Measurements from ENCODE around the gene TUT1. TPM values are rescaled to one million over a fixed set of nuclear protein-coding genes. Genes with fewer than 3 reads are reported as not detected.

Gene TUT1
- total RNA-seq, 1 experiment from 2014 or later = 6.0 TPM

GRCh38 chr11:62538470-62539237, 52.7 kb downstream of the TUT1 start:
- in situ Hi-C loops (cut with HindIII; ENCODE audit: low pct_unique_long_range_greater_than_20kb, low sequenced_read_pairs) = no loop called here
- DNase-seq (ENCODE audit: low read depth, low spot score) = no peak

- in situ Hi-C loops (cut with HindIII; ENCODE audit: low pct_unique_long_range_greater_than_20kb, low sequenced_read_pairs) = no loop called here
- DNase-seq (ENCODE audit: low read depth, low spot score) = no peak
These were observed 54.9 kb downstream of the TUT1 start for GRCh38 chr11:62536301-62536957.

GRCh38 chr11:62535802-62536201, 55.5 kb downstream of the TUT1 start:
- no peak for DNase-seq (ENCODE audit: low read depth, low spot score)
- in situ Hi-C loops (cut with HindIII; ENCODE audit: low pct_unique_long_range_greater_than_20kb, low sequenced_read_pairs) = no loop called here

GRCh38 chr11:62534779-62535545, 56.4 kb downstream of the TUT1 start:
- in situ Hi-C loops (cut with HindIII; ENCODE audit: low pct_unique_long_range_greater_than_20kb, low sequenced_read_pairs) = no loop called here
- DNase-seq (ENCODE audit: low read depth, low spot score) = no peak

GRCh38 chr11:62532096-62532495, 59.2 kb downstream of the TUT1 start:
- in situ Hi-C loops (cut with HindIII; ENCODE audit: low pct_unique_long_range_greater_than_20kb, low sequenced_read_pairs) = no loop called here
- no peak for DNase-seq (ENCODE audit: low read depth, low spot score)

Small RNA genes lying within 50 kb of the gene (small RNA-seq; reads per million reads assigned to genes)
- gene AP001458.1 (0 reads per million in 2 experiments), gene EEF1G (0 reads per million in 2 experiments), gene MIR6747 (0 reads per million in 2 experiments)

Other genes with a start within 250 kb of the TUT1 start
- not detected in 2 replicates for gene SCGB1A1, start 172.5 kb downstream of the TUT1 start, total RNA-seq (2014; rRNA removed; shearing (Covaris generic))
- 11.3 and 14.3 TPM in 2 replicates for gene AHNAK, start 44.7 kb downstream of the TUT1 start, total RNA-seq (2014; rRNA removed; shearing (Covaris generic))
- 1,631 and 1,643 TPM in 2 replicates for gene EEF1G, start 17.6 kb downstream of the TUT1 start, total RNA-seq (2014; rRNA removed; shearing (Covaris generic))
- gene MTA2, start 10.3 kb upstream of the TUT1 start, total RNA-seq (2014; rRNA removed; shearing (Covaris generic)) = 55.4 and 56.3 TPM in 2 replicates
- 9.1 and 9.7 TPM in 2 replicates for gene EML3, start 21.3 kb upstream of the TUT1 start, total RNA-seq (2014; rRNA removed; shearing (Covaris generic))
- 0.79 and 1.2 TPM in 2 replicates for gene ROM1, start 21.7 kb upstream of the TUT1 start, total RNA-seq (2014; rRNA removed; shearing (Covaris generic))
- gene B3GAT3, start 30.5 kb upstream of the TUT1 start, total RNA-seq (2014; rRNA removed; shearing (Covaris generic)) = 66.7 and 70.2 TPM in 2 replicates
- gene GANAB, start 55.1 kb upstream of the TUT1 start, total RNA-seq (2014; rRNA removed; shearing (Covaris generic)) = 141 and 170 TPM in 2 replicates
- 11.8 and 14.1 TPM in 2 replicates for gene INTS5, start 61.8 kb upstream of the TUT1 start, total RNA-seq (2014; rRNA removed; shearing (Covaris generic))
- 48.5 and 73.7 TPM in 2 replicates for gene C11orf98, start 73.7 kb upstream of the TUT1 start, total RNA-seq (2014; rRNA removed; shearing (Covaris generic))
- 4.5 and 6.5 TPM in 2 replicates for gene CSKMT, start 73.8 kb upstream of the TUT1 start, total RNA-seq (2014; rRNA removed; shearing (Covaris generic))
- gene UQCC3, start 80.2 kb upstream of the TUT1 start, total RNA-seq (2014; rRNA removed; shearing (Covaris generic)) = 10.2 and 10.3 TPM in 2 replicates
- gene LBHD1, start 80.7 kb upstream of the TUT1 start, total RNA-seq (2014; rRNA removed; shearing (Covaris generic)) = 3.6 and 3.9 TPM in 2 replicates
- 97.2 and 100 TPM in 2 replicates for gene UBXN1, start 87.5 kb upstream of the TUT1 start, total RNA-seq (2014; rRNA removed; shearing (Covaris generic))
- gene LRRN4CL, start 98.0 kb upstream of the TUT1 start, total RNA-seq (2014; rRNA removed; shearing (Covaris generic)) = 1.1 and 1.3 TPM in 2 replicates
- gene BSCL2, start 115.9 kb upstream of the TUT1 start, total RNA-seq (2014; rRNA removed; shearing (Covaris generic)) = 90.7 and 98.1 TPM in 2 replicates
- not detected in 2 replicates for gene GNG3, start 116.2 kb upstream of the TUT1 start, total RNA-seq (2014; rRNA removed; shearing (Covaris generic))
- gene HNRNPUL2, start 135.9 kb upstream of the TUT1 start, total RNA-seq (2014; rRNA removed; shearing (Covaris generic)) = 4.1 and 5.1 TPM in 2 replicates
- 25.0 and 25.4 TPM in 2 replicates for gene TTC9C, start 137.0 kb upstream of the TUT1 start, total RNA-seq (2014; rRNA removed; shearing (Covaris generic))
- 5.0 and 5.2 TPM in 2 replicates for gene ZBTB3, start 162.6 kb upstream of the TUT1 start, total RNA-seq (2014; rRNA removed; shearing (Covaris generic))
- gene POLR2G, start 170.1 kb upstream of the TUT1 start, total RNA-seq (2014; rRNA removed; shearing (Covaris generic)) = 85.8 and 95.1 TPM in 2 replicates
- 19.7 and 22.6 TPM in 2 replicates for gene TAF6L, start 179.9 kb upstream of the TUT1 start, total RNA-seq (2014; rRNA removed; shearing (Covaris generic))
- gene TMEM179B, start 195.9 kb upstream of the TUT1 start, total RNA-seq (2014; rRNA removed; shearing (Covaris generic)) = 83.6 and 95.0 TPM in 2 replicates
- 23.6 and 23.9 TPM in 2 replicates for gene TMEM223, start 200.5 kb upstream of the TUT1 start, total RNA-seq (2014; rRNA removed; shearing (Covaris generic))
- 11.4 and 16.3 TPM in 2 replicates for gene NXF1, start 213.9 kb upstream of the TUT1 start, total RNA-seq (2014; rRNA removed; shearing (Covaris generic))
- 16.1 and 18.1 TPM in 2 replicates for gene STX5, start 240.5 kb upstream of the TUT1 start, total RNA-seq (2014; rRNA removed; shearing (Covaris generic))
- not detected in 2 replicates for gene TEX54, start 241.3 kb upstream of the TUT1 start, total RNA-seq (2014; rRNA removed; shearing (Covaris generic))
- 61.2 and 61.4 TPM in 2 replicates for gene WDR74, start 248.1 kb upstream of the TUT1 start, total RNA-seq (2014; rRNA removed; shearing (Covaris generic))

Measured in SK-MEL-5 (cell line).